ENCODE results near the gene SSBP4. TPM values are rescaled to one million over a fixed set of nuclear protein-coding genes. Genes with fewer than 3 reads are reported as not detected.

The SSBP4 gene
- total and polyA plus RNA-seq, 2 of the 4 experiments (the other 2 are of a cell fraction): 14.9 to 39.7 TPM

GRCh38 chr19:18424890-18425514 is 5.8 kb downstream of the SSBP4 start:
- no peak overlapping the region for H3K9ac ChIP-seq (ENCODE audit: low read depth, low read length)
- H3K14ac ChIP-seq (replicated peaks; ENCODE audit: low read depth, low read length): no peak overlapping the region
- BruUV-seq (replicated peaks): no TSS peak
- dilution Hi-C loops (cut with HindIII; ENCODE audit: low sequenced_read_pairs, unreplicated experiment) (no loop called here), intact Hi-C loops (cut with micrococcal nuclease) (no loop called here), in situ Hi-C loops (cut with MboI; ENCODE audit: low sequenced_read_pairs) (no loop called here)
- peaks cover 78% of the 10 kb centered on the region for H4K20me1 ChIP-seq (ENCODE audit: insufficient read depth, low read length)
- H3K4me3 ChIP-seq (ENCODE audit: insufficient read depth, low read depth, low read length): no peak overlapping the region
- no peak overlapping the region for H2AFZ ChIP-seq (replicated peaks; ENCODE audit: low read length, poor library complexity)
- peak overlapping the region; percentile 86; the same call in 1 of the 2 replicates for H3K4ac ChIP-seq (ENCODE audit: low read depth, low read length)
- no peak overlapping the region for H2BK5ac ChIP-seq (ENCODE audit: low read depth, low read length, poor library complexity, severe bottlenecking)
- H2BK120ac ChIP-seq (ENCODE audit: low read depth, low read length): 0 out of 2 replicates have a peak overlapping the region, but pooled peaks have one; percentile 40
- no peak overlapping the region for H4K5ac ChIP-seq (ENCODE audit: low read depth, low read length)
- POLR2A ChIA-PET (ENCODE audit: unreplicated experiment): no interaction called here
- no peak overlapping the region for H3K56ac ChIP-seq (ENCODE audit: extremely low read depth, insufficient read depth, low read length)
- CTCF ChIA-PET: no interaction called here
- no peak overlapping the region for H2BK15ac ChIP-seq (ENCODE audit: low read depth, low read length)
- H3K36me3 ChIP-seq (ENCODE audit: control insufficient read depth, insufficient read depth, low read length): no peaks in the 10 kb centered on the region; the same call in 1 of the 2 replicates
- 85% methylated on average over 5 of the region's 17 CpGs; no CpG with 5 or more reads in 1 of the 2 experiments for WGBS, 2 experiments (ENCODE audit: extremely low coverage in 2 of 2, insufficient read length in 1 of 2)
- H2BK20ac ChIP-seq (ENCODE audit: low read depth, low read length): no peak overlapping the region
- H4K8ac ChIP-seq (ENCODE audit: low read depth in 2 of 2, low read length in 2 of 2): no peak overlapping the region
- no peak overlapping the region for H3K18ac ChIP-seq (ENCODE audit: low read depth, low read length)
- H3K27ac ChIP-seq (ENCODE audit: insufficient read depth, low read length): no peak overlapping the region
- no peaks in the 10 kb centered on the region for H3K27me3 ChIP-seq (ENCODE audit: control insufficient read depth, insufficient read depth, low read length)
- no peak overlapping the region for H3K23ac ChIP-seq (ENCODE audit: low read depth, low read length)
- H3K4me2 ChIP-seq (ENCODE audit: low read depth, low read length): no peak overlapping the region
- ATAC-seq (ENCODE audit: low read depth) (no peak), DNase-seq (no peak)
- H3K9me1 ChIP-seq (ENCODE audit: insufficient read depth, low read length): peaks cover 15% of the 10 kb centered on the region
- TF ChIP-seq NFE2L2 (IDR thresholded peaks at IDR 0.05; ENCODE audit: low read depth, low read length): no peak
- TF ChIP-seq CTCF (conservative IDR thresholded peaks at IDR 0.05; ENCODE audit: low read depth, low read length): no peak
- no peak for TF ChIP-seq USF2 (IDR thresholded peaks at IDR 0.05; ENCODE audit: low read depth, low read length)
- TF ChIP-seq MXI1 (IDR thresholded peaks at IDR 0.05; ENCODE audit: borderline replicate concordance, low read depth, low read length): no peak
- TF ChIP-seq, protein P1, sequence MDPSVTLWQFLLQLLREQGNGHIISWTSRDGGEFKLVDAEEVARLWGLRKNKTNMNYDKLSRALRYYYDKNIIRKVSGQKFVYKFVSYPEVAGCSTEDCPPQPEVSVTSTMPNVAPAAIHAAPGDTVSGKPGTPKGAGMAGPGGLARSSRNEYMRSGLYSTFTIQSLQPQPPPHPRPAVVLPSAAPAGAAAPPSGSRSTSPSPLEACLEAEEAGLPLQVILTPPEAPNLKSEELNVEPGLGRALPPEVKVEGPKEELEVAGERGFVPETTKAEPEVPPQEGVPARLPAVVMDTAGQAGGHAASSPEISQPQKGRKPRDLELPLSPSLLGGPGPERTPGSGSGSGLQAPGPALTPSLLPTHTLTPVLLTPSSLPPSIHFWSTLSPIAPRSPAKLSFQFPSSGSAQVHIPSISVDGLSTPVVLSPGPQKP (IDR thresholded peaks at IDR 0.05; ENCODE audit: borderline replicate concordance, low read depth, low read length): no peak
- no peak for TF ChIP-seq BHLHE40 (IDR thresholded peaks at IDR 0.05; ENCODE audit: low read depth, low read length)
- TF ChIP-seq MAZ (IDR thresholded peaks at IDR 0.05; ENCODE audit: borderline replicate concordance, low read depth, low read length): no peak
- TF ChIP-seq MAFK (IDR thresholded peaks at IDR 0.05; ENCODE audit: low read depth, low read length): no peak
- no peak for TF ChIP-seq RCOR1 (IDR thresholded peaks at IDR 0.05; ENCODE audit: insufficient replicate concordance, low read length)
- no peak for TF ChIP-seq CEBPB (IDR thresholded peaks at IDR 0.05; ENCODE audit: low read depth, low read length)
- no peaks in the 10 kb centered on the region for H3K9me3 ChIP-seq (ENCODE audit: control insufficient read depth, insufficient read depth, low read length)
- peak overlapping the region; percentile 81 for H2AK9ac ChIP-seq (replicated peaks; ENCODE audit: low read depth, low read length, poor library complexity)
- peaks cover 20% of the 10 kb centered on the region for H3K4me1 ChIP-seq (ENCODE audit: control insufficient read depth, insufficient read depth, low read length)
- peaks cover 7 to 85% of the 10 kb centered on the region in 2 experiments for H3K79me1 ChIP-seq (ENCODE audit: low read depth in 1 of 2, low read length in 2 of 2)
- no peak overlapping the region for H2AK5ac ChIP-seq (ENCODE audit: low read depth, low read length)
- no peak overlapping the region for H4K91ac ChIP-seq (ENCODE audit: insufficient read depth, low read depth, low read length)
